K562 (cell line): ENCODE results near the gene DACT3. TPM values are rescaled to one million over a fixed set of nuclear protein-coding genes. Genes with fewer than 3 reads are reported as not detected.

Experiments used
- FOXA1 ChIP-seq: fragments of 450-650 bp; IDR thresholded peaks from 2 replicates; pipeline ENCODE4 v1.6.1; 2016; ENCODE audit warnings: mild to moderate bottlenecking, borderline replicate concordance
- HLTF ChIP-seq: fragments of 450-650 bp; IDR thresholded peaks from 2 replicates; pipeline ENCODE4 v1.6.1; 2016
- JUNB ChIP-seq: fragments of 450-650 bp; formaldehyde crosslinking; conservative IDR thresholded peaks from 2 replicates; pipeline ENCODE4 v1.4.0; 2020; ENCODE audit warnings: mild to moderate bottlenecking
- KDM4B ChIP-seq, 2 experiments: fragments of 450-650 bp in 1 of 2; sonication (generic) in 1 of 2; IDR thresholded peaks; 2 replicates each; pipeline ENCODE4 v1.6.1; 2016 to 2017; ENCODE audit warnings: borderline replicate concordance in 2 of 2, antibody characterized with exemption in 1 of 2, low read depth in 1 of 2, mild to moderate bottlenecking in 1 of 2
- MTA3 ChIP-seq: fragments of 450-650 bp; formaldehyde crosslinking; IDR thresholded peaks from 2 replicates; pipeline ENCODE4 v1.6.1; 2017; ENCODE audit warnings: mild to moderate bottlenecking, borderline replicate concordance
- SNIP1 ChIP-seq: fragments of 450-650 bp; IDR thresholded peaks from 2 replicates; pipeline ENCODE4 v1.7.1; 2017; ENCODE audit warnings: low read depth, mild to moderate bottlenecking
- SREBF1 ChIP-seq: fragments of 150-350 bp; IDR thresholded peaks from 2 replicates; pipeline ENCODE4 v1.6.1; 2014; ENCODE audit warnings: antibody characterized with exemption, low read depth, low read length, borderline replicate concordance
- TCFL5 ChIP-seq: fragments of 250-450 bp; sonication (Bioruptor Pico); conservative IDR thresholded peaks from 2 replicates; pipeline ENCODE4 v1.6.1; 2021; ENCODE audit warnings: mild to moderate bottlenecking, moderate library complexity, matching md5 sums
- ZNF184 ChIP-seq: sonication (generic); formaldehyde crosslinking; IDR thresholded peaks from 2 replicates; pipeline ENCODE4 v1.5.0; 2020; ENCODE audit warnings: missing genetic modification reagents
- ZNF224 ChIP-seq: sonication (generic); formaldehyde crosslinking; IDR thresholded peaks from 2 replicates; pipeline ENCODE4 v1.8.0; 2022; ENCODE audit warnings: mild to moderate bottlenecking, missing genetic modification reagents
- polyA plus RNA-seq, 8 experiments: library from polyadenylated mRNA; depleted of rRNA in 4 of 8; stranded (reverse) in 5 of 8; unstranded in 3 of 8; fragments of >200 nt; fragmentation: Nextera tagmentation in 2 of 8; fragmentation: Illumina TruSeq in 1 of 8; extraction: Ambion mirVana in 2 of 8; extraction: Trizol in 1 of 8; gene quantifications; 2 replicates each; pipeline versions ENCODE4 v1.2.1 to v1.2.3, GENCODE V29; 2011 to 2014; ENCODE audit warnings: inconsistent platforms in 1 of 8, missing spikeins in 1 of 8
- total RNA-seq, 7 experiments: library from RNA; depleted of rRNA in 6 of 7; stranded (reverse); fragments of >200 nt in 6 of 7; fragmentation: Illumina TruSeq in 2 of 7; extraction: Trizol in 2 of 7; gene quantifications; 2 replicates each; pipeline versions ENCODE4 v1.2.1 to v1.2.3, GENCODE V29; 2011 to 2021; ENCODE audit warnings: low replicate concordance in 1 of 7
- TF ChIP-seq, protein P1 (sequence below): fragments of 150-350 bp; conservative IDR thresholded peaks from 2 replicates; pipeline ENCODE4 v1.6.1; 2014; ENCODE audit warnings: low read length
- TF ChIP-seq, protein P2 (sequence below): fragments of 450-650 bp; IDR thresholded peaks from 2 replicates; pipeline ENCODE4 v1.6.1; 2016; ENCODE audit warnings: mild to moderate bottlenecking
- TF ChIP-seq, protein P3 (sequence below): fragments of 450-650 bp; IDR thresholded peaks from 2 replicates; pipeline ENCODE4 v1.6.1; 2016; ENCODE audit warnings: low read depth
- TF ChIP-seq, protein P4 (sequence below): sonication (generic); formaldehyde crosslinking; IDR thresholded peaks from 2 replicates; pipeline ENCODE4 v1.5.0; 2020; ENCODE audit warnings: missing genetic modification reagents

DACT3 gene
- total and polyA plus RNA-seq, 9 of the 15 experiments (the other 6 are each of a cell fraction or from before 2014, with no cell fraction given) = 0.67 to 6.5 (median 3.5) TPM

DNA sequence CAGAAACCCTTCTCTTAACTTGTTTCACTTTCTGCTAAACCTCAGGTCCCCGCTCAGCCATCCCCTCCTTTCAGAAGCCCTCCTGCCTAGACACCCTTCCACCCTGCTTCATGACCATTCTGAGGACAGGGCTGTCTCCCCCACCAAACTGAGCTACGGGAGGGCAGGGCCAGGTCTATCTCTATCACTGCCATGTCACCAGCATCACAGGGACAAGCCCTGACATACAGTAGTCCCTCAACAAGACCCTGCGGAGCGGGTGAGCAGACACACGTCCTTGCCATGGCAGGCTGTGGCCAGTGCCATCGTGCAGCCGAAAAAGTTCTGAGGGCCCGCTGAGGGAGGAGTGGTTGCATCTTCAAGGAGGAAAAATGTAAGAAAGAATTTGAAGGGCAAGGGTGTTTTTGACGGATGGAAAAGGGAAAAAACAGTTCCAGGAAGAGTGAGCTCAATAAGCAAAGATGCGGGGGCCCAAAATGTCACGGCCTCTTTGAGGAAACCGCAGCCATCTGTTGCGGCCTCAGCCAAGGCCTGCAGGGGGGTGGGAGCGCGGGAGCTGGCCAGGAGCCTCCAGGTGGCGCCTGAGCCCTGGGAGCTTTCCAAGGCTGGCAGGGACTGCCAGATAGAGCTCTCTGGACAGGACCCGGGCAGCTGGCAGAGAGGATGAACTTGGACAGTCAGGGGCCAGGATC is 44.2 kb downstream of the DACT3 start (continued):
- TF ChIP-seq ZNF224 (CRISPR knock-in tag) (no peak), HLTF (no peak), SNIP1 (no peak), KDM4B (IDR thresholded peaks at IDR 0.05; ENCODE audit: borderline replicate concordance in 2 of 2, low read depth in 1 of 2) (0 out of 4 replicates have a peak, but pooled peaks of 1 of the 2 experiments have one; percentile 51), MTA3 (no peak), ZNF184 (CRISPR knock-in tag) (no peak), TCFL5 (no peak), FOXA1 (no peak), SREBF1 (no peak), JUNB (CRISPR knock-in tag) (no peak)
- TF ChIP-seq, protein P1, sequence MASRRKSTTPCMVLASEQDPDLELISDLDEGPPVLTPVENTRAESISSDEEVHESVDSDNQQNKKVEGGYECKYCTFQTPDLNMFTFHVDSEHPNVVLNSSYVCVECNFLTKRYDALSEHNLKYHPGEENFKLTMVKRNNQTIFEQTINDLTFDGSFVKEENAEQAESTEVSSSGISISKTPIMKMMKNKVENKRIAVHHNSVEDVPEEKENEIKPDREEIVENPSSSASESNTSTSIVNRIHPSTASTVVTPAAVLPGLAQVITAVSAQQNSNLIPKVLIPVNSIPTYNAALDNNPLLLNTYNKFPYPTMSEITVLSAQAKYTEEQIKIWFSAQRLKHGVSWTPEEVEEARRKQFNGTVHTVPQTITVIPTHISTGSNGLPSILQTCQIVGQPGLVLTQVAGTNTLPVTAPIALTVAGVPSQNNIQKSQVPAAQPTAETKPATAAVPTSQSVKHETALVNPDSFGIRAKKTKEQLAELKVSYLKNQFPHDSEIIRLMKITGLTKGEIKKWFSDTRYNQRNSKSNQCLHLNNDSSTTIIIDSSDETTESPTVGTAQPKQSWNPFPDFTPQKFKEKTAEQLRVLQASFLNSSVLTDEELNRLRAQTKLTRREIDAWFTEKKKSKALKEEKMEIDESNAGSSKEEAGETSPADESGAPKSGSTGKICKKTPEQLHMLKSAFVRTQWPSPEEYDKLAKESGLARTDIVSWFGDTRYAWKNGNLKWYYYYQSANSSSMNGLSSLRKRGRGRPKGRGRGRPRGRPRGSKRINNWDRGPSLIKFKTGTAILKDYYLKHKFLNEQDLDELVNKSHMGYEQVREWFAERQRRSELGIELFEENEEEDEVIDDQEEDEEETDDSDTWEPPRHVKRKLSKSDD = no peak
- TF ChIP-seq, protein P2, sequence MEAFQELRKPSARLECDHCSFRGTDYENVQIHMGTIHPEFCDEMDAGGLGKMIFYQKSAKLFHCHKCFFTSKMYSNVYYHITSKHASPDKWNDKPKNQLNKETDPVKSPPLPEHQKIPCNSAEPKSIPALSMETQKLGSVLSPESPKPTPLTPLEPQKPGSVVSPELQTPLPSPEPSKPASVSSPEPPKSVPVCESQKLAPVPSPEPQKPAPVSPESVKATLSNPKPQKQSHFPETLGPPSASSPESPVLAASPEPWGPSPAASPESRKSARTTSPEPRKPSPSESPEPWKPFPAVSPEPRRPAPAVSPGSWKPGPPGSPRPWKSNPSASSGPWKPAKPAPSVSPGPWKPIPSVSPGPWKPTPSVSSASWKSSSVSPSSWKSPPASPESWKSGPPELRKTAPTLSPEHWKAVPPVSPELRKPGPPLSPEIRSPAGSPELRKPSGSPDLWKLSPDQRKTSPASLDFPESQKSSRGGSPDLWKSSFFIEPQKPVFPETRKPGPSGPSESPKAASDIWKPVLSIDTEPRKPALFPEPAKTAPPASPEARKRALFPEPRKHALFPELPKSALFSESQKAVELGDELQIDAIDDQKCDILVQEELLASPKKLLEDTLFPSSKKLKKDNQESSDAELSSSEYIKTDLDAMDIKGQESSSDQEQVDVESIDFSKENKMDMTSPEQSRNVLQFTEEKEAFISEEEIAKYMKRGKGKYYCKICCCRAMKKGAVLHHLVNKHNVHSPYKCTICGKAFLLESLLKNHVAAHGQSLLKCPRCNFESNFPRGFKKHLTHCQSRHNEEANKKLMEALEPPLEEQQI = no peak
- TF ChIP-seq, protein P3, sequence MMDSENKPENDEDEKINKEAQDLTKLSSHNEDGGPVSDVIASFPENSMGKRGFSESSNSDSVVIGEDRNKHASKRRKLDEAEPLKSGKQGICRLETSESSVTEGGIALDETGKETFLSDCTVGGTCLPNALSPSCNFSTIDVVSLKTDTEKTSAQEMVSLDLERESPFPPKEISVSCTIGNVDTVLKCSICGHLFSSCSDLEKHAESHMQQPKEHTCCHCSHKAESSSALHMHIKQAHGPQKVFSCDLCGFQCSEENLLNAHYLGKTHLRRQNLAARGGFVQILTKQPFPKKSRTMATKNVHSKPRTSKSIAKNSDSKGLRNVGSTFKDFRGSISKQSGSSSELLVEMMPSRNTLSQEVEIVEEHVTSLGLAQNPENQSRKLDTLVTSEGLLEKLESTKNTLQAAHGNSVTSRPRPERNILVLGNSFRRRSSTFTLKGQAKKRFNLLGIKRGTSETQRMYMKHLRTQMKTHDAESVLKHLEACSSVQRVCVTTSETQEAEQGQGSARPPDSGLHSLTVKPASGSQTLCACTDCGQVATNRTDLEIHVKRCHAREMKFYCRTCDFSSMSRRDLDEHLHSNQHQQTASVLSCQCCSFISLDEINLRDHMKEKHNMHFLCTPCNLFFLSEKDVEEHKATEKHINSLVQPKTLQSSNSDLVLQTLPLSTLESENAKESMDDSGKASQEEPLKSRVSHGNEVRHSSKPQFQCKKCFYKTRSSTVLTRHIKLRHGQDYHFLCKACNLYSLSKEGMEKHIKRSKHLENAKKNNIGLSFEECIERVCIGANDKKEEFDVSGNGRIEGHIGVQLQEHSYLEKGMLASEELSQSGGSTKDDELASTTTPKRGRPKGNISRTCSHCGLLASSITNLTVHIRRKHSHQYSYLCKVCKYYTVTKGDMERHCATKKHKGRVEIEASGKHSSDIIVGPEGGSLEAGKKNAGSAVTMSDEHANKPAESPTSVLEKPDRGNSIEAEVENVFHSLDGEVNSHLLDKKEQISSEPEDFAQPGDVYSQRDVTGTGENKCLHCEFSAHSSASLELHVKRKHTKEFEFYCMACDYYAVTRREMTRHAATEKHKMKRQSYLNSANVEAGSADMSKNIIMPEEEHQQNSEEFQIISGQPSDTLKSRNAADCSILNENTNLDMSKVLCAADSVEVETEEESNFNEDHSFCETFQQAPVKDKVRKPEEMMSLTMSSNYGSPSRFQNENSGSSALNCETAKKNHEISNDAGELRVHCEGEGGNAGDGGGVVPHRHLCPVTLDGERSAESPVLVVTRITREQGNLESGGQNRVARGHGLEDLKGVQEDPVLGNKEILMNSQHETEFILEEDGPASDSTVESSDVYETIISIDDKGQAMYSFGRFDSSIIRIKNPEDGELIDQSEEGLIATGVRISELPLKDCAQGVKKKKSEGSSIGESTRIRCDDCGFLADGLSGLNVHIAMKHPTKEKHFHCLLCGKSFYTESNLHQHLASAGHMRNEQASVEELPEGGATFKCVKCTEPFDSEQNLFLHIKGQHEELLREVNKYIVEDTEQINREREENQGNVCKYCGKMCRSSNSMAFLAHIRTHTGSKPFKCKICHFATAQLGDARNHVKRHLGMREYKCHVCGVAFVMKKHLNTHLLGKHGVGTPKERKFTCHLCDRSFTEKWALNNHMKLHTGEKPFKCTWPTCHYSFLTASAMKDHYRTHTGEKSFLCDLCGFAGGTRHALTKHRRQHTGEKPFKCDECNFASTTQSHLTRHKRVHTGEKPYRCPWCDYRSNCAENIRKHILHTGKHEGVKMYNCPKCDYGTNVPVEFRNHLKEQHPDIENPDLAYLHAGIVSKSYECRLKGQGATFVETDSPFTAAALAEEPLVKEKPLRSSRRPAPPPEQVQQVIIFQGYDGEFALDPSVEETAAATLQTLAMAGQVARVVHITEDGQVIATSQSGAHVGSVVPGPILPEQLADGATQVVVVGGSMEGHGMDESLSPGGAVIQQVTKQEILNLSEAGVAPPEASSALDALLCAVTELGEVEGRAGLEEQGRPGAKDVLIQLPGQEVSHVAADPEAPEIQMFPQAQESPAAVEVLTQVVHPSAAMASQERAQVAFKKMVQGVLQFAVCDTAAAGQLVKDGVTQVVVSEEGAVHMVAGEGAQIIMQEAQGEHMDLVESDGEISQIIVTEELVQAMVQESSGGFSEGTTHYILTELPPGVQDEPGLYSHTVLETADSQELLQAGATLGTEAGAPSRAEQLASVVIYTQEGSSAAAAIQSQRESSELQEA = no peak
- TF ChIP-seq, protein P4, sequence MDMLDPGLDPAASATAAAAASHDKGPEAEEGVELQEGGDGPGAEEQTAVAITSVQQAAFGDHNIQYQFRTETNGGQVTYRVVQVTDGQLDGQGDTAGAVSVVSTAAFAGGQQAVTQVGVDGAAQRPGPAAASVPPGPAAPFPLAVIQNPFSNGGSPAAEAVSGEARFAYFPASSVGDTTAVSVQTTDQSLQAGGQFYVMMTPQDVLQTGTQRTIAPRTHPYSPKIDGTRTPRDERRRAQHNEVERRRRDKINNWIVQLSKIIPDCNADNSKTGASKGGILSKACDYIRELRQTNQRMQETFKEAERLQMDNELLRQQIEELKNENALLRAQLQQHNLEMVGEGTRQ (CRISPR knock-in tag) = no peak
